GM15510 (cell line): ENCODE data around the gene CLCNKA.

ENCODE experiments used
- POLR2A ChIP-seq: IDR thresholded peaks from 3 replicates; pipeline ENCODE4 v1.6.1; 2011; ENCODE audit warnings: borderline replicate concordance; ENCODE audit not compliant: insufficient read length; ENCODE audit errors: extremely low read depth

The CLCNKA gene

DNA sequence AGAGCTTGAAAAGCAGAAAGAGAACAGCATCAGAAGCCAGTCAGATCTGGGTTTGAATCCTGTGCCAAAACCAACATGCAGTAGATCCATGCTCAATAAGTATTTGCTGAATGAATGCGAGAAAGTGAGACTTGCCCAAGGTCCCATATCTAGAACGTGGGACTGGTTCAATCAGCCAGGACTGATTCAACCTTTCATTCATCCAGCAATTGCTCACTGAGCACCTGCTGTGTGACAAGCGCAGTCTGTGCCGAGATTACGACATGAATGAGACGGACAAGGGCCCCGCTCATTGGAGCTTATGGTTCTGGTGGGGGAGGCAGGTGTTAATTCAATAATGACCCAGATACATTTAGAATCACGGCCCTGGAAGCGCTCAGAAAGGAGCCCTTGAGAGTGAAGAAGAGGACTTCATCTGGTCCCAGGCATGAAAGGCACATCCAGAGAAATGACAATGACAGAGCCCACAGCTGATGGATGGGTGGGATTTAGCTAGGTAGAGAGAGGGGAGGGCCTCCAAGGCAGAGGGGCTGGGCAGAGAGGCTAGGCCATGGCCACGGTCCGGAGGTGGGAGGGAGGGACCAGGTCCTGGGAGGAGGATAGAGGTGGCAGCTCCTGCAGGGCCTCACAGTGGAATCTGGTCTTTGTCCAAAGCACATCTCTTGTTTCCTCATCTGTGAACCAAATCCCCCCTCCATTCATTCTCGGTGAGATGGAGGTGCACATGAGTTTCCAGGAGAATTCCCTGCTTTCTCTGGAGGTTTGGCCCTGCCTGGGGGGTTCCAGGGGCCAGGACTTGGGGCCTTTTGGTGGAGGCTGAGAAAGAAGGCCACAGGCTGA is 55.8 kb downstream of the CLCNKA start:
- TF ChIP-seq POLR2A, result no peak

DNA sequence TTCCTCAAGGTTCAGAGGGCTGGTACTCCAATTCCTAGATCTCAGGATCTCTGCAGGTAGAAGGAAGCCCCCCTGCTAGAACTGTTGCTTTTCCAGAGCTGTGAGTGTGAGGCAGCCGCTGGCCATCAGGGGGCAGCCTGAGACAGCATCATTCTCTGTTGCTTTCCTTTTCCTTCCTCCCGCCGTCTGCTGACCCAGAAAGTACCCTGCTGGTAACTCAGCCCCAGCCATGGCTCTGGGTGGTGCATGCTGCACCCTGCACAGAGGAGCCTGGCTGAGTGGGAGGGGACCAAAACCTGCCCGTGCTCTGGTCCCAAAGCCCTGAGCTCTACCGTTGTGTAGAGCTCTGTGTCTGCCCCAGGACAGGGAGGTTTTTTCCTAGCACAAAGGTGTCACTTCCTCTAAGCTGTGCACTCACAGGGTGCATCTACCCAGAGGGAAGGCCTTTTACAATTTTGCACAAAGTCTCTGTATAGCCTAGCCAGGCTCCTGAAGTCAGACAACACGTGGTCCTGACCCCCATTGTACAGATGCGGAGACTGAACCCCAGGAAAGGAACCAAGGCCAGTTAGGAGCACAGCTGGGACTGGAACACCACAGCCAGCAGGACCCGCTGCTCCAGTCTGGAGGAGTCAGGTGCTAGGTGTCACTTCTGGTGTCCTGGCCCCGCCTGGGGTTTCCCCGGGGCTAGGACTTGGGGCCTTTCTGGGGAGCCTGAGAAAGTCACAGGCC is 57.3 kb downstream of the CLCNKA start:
- no peak for TF ChIP-seq POLR2A

- no peak for TF ChIP-seq POLR2A
These were observed 58.8 kb downstream of the CLCNKA start for GRCh38 chr1:16080422-16081150.

DNA sequence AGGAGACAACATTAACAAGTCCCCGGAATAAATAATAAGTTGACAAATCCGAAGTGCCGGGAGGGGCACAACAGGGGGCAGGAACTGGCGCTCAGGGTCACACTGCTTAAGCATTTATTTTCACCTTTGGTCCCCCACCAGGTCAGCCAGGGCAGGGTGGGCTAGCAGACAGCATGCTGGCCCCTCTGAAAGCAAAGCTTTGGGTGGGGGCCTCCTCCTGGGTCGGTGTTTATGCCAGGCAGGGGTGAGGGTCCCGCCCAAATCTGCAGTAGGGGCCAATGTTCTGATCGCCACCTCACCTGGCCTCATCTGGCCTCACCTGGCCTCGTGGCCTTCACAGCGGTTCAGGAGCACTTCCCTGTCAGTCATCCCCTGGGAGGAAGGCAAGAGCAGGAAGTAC is 59.8 kb downstream of the CLCNKA start:
- TF ChIP-seq POLR2A, result no peak

DNA sequence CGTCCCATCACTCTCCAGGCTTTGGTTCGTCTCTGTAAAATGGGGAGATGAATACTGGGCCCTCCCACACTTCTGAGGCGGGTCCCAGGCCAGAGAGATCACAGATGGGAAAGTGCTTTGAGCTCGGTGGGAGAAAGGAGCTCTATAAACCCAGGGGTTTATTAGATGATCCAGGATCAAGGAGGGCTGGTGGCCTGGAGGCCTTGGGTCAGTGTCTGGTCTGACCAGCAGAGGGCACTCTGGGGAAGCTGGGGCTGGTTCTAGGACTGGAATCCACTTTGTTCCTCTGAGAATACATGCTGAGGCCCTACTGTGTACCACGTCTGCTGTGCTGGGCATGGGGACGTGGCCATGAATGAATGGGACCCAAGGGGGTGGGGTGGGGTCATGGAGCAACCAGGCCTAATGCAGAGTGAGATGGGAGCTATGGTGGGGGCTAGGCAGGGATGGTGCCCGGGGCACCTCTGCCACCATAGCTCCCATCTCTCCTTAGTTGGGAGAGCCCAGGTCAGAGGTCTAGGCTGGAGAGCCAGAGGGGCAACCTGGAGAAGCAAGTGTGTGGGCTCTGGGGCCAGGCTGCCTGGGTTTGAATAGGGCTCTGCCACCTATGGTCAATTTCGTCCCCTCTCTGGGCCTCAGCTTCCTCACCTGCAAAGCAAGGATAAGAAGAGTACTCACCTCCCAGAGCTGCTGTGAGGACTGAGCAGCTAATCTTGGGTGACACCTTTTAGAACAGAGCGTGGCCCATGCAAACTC is 60.6 kb downstream of the CLCNKA start:
- no peak for TF ChIP-seq POLR2A

DNA sequence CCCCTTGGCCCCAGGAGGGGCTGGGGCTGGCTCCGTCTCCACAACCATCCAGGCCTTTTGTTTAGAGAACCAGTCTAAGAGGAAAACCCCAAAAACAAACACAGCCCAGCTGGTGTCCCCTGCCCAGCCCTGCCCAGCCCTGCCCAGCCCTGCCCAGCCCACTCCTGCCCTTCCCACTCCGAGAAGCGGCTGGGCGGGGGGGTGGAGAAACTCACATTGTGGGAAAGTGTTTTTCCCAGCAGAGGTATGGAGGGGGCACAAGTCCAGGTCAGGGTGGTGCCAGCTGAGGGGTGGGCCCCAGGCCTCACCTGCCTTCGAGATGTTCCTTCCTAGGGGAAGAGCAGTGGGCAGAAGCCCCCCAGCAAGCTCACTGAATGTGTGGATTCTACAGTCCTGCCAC is 61.6 kb downstream of the CLCNKA start:
- TF ChIP-seq POLR2A, result no peak
